ENCODE data around the gene OTUB2.

The OTUB2 gene

DNA sequence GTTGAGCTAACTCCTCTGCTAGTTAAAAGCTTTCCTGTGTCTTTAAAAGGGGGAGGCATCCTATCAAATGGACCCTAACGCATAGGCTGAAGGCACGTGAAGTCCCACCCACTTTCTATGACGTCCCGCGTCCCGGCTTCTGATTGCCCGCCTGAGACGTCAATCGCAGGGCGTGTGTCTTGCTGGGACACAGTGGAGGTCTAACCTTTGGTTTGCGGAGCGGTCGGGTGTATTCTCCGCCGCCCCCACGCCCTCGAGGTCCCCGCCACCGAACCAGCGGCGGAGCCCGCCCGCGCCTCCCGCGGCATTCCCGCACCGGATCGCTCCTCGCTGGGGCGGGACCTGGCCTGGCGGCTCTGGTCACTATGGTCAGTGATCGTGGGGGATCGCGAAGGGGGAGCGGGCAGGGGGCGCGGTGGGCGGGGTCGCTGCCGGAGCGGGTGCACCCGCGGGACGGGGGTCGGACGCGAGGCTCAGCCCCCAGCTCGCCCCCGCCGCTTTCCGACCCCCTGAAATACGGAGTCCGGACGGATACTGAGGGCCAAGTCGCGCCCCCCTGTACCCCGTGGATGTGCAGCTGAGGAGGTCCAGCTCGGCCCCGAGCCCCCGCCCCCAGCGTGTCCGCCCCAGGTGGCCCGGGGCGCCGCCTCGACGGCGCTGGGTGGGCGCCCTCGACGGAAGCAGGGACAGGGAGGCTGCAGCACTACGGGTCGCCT is at the start of gene OTUB2:
Gene OTUB2 (plus strand): TSS at position 168 of the 716 bp plus-strand sequence. CDS start 198 bp downstream, at position 366.
- DNase-seq = peak; percentile 95

DNA sequence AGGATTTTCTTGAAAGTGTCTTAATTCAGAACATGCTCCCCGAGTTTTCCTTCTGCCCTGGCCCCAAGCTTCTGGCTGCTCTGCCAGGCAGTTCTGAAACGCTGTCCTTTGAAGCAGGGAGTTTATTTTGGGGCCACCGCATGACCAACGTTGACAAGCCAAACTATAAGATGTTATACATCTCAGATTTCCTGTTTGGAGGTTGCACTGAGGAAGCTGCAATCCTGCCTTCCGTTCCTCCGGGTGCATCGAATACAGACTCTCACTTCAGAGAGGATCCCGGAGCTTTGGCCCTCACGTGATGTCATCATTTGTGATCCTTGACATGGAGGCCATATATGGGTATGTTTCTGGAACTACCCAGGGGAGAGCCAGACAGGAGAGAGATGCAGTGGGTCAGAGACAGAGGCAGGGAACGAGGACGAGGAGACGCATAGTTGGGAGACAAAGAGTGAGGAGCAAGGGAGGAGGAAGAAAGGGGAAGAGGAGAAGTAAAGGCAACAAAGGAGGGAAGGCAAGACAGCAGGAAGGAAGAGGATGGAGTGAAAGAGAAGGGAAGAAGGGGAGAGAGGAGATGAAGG is 49.6 kb upstream of the OTUB2 start, which contains the start of gene ASB2:
Gene ASB2 (minus strand): TSS at position 94 of the 581 bp plus-strand sequence. CDS start 12,031 bp downstream, outside the sequence.
- no peak for DNase-seq

GRCh38 chr14:93977171-93977570 is 49.0 kb upstream of the OTUB2 start:
- DNase-seq = no peak

GRCh38 chr14:93977790-93978581 is 48.2 kb upstream of the OTUB2 start:
- DNase-seq = no peak

- no peak for DNase-seq
Observed at GRCh38 chr14:93978735-93979134, 47.4 kb upstream of the OTUB2 start.

GRCh38 chr14:93980456-93981201 is 45.5 kb upstream of the OTUB2 start:
- no peak for DNase-seq

DNA sequence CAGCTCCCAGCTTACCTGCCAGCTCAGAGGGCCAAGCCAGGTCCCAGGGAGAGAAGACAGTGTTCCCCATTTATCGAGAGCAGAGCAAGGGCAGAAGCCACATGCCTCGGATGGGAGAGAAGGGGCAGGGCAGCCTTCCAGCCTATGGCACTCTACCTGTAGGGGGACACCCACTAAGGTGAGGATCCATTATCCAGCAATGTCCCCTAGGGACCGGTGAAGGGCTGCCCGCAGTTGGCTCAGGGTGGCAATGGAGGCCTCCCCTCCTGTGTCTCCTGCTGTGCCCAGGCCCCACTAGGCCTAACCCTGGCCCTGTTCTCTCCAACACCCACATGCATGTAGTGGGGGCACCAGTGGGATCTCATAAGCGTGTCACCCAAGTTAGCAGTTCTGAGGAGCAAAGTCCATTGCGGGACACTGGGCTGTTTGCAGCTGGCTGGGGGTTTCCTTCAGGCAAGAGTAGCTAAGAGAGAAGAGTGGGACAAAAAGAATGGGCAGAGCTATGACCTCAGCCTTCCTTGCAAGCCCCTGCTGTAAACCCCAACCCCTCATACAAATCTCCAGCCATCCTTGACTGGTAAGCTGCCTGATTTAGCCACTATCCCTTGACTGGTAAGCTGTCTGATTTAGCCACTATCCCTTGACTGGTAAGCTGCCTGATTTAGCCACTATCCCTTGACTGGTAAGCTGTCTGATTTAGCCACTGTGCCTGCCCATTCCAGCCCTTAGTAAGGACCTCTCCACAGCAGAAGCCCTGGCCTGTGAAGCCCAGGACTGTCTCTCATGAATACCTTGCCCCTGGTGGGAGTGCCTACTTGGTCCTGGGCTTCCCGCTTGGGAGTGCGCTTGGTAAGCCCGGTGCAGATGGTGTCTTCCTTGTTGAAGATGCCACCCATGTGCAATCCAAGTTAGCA is 44.6 kb upstream of the OTUB2 start:
- no peak for DNase-seq

- no peak for DNase-seq
Observed at GRCh38 chr14:93982230-93983007, 43.7 kb upstream of the OTUB2 start.

DNA sequence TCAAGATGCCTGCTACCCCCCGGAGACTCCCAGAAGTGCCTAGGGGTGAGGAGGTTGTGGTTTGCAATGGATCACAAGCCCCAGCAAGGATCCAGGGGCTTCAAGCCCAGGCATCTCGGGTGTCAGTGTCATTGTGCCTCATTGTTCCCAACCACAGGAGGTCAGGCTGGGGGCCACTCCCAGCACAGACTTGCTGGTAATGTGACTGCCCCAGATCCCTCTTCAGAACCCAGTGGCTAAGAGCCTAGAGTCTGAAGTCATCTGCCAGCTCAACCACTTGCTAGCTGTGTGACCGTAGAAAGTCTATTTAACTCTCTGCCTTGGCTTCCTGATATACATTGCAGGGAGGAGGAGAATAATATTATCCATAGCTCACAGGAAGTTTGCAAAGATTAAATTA is 42.1 kb upstream of the OTUB2 start:
- DNase-seq = no peak

DNA sequence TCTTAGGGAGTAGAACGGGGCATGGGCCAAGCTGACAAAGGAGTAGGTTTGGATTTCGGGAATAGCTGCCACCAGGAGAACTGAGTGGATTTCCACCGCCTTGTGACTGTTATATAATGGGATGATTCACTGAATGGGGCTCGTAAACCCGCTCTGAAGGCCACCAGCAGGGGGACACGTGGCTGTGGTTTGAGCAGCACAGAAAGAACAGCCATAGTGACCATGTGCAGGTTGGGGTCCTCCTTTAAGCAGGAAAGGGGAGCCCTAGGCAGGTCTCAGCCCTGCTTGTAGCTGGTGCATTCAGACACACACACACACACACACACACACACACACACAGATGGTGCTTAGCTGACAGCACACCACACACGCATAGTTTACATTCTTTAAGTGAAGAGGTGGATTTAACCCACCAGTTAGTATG is 41.1 kb upstream of the OTUB2 start:
- no peak for DNase-seq

- no peak for DNase-seq
Observed at GRCh38 chr14:93986955-93987354, 39.2 kb upstream of the OTUB2 start.

- no peak for DNase-seq
Observed at GRCh38 chr14:93987376-93987775, 38.8 kb upstream of the OTUB2 start.

DNA sequence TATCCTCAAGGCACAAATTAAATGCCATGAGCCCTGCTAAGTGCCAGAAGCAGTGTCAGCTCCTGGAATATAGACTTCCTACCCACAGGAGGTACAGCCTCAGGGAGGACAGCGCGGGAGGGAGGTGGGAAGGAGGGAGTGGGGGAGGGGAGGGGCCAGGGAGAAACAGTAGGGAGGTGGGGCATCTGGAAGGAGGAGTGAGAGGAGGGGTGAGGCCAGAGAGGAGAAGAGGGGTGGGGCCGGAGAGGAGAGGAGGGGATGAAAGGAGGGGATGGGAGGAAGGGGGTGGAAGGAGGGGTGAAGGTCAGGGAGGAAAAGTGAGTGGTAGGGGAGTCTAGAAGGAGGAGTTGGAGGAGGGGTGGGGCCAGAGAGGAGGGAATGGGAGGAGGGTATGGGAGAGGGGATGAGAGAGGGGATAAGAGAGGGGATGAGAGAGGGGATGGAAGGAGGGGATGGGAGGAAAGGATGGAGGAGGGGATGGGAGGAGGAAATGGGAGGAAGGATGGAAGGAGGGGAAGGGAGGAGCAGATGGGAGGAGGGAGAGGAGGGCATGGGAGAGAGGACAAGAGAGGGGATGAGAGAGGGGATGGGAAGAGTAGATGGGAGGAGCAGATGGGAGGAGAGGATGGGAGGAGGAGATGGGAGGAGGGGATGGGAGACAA is 38.2 kb upstream of the OTUB2 start:
- DNase-seq = no peak

- DNase-seq = no peak
Observed at GRCh38 chr14:93989939-93990338, 36.2 kb upstream of the OTUB2 start.

- no peak for DNase-seq
Observed at GRCh38 chr14:93991212-93991611, 34.9 kb upstream of the OTUB2 start.

DNA sequence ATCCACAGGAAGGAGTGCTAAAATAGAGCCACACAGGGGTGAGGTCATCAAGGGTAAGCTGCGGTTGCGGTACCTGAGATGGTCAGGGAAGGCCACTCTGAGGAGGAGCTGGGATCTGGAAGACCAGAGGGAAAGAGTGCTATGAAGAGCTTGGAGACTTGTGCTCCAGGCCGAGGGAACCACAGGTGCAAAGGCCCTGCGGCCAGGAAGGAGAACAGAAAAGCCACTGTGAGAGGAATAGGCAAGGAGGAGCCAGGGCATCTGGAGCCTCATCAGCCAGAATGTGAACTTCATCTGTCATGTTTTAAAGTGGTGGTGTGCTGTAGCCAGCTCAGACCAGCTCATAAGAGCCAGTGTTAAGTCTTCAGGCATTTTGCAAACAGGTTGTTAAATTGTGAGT is 34.5 kb upstream of the OTUB2 start:
- no peak for DNase-seq

DNA sequence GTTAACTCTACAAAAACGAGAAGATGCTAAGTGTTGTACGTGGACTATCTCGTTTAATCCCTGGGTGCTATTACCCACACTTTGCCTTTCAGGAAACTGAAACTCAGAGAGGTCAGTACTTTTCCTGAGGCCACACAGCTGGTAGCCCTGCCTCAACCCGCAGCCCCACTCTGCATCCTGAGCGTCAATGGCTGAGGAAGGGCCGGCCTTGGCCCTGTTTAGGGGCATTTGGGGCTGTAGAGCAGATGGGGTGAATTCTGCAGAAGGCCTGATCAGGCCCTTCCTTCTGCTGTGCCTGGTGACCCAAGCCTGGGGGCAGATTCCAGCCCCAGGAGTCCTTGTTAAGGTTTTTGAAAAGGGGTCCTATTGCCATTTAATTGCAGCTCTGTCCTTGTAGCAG is 32.8 kb upstream of the OTUB2 start:
- no peak for DNase-seq

DNA sequence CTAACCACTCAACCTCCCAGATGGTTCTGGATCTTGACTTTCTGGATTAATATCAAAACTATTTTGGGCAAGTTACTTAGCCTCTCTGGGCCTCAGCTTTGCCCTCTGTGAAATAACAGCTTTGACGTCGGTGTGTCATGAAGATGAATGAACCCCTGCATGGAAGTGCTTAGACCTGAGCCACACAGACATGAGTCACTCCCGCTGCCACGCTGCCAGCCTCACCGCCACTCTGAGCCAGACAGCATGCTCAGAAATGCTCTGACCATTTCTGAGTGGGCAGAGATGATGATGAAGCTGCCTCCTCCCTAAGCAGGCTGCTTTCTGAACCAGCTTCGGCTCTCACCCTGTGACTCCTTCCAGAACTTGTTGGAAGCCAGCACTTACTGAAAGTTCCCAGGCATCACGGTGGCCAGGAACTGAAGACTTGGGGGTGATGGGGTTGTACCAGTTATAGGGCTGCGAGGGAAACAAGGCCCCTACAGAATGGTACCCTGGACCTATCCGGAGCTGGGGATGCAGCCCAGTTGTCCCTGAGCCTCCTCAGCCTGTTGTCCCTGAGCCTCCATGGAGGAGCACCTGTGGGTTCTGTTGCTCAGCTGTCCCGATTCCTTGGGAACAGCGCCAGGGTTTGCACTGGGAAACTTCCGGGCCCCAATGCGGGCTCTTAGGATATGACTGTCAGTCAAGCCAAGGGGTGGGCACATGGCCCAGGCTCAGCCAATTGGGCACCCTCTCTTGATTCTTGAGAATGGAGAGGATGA is 31.0 kb upstream of the OTUB2 start:
- DNase-seq = no peak

GRCh38 chr14:93996130-93996695 is 29.9 kb upstream of the OTUB2 start:
- no peak for DNase-seq
